ENCODE measurements around the gene HERC5.
"Not testable (repeated sequence)": the region's sequence is repeated elsewhere in the genome, so short reads cannot be mapped to it uniquely, and the experiment has no call there.

The HERC5 gene

GRCh38 chr4:88456670-88457306 lies at the start of gene HERC5:
Gene HERC5, plus strand, starts transcription at chr4:88457119. Its CDS starts 151 bp downstream, at chr4:88457270.
- DNase-seq (ENCODE audit: low read depth in 2 of 2) = peak; percentile 81 to 86

GRCh38 chr4:88409206-88409605 lies 47.7 kb upstream of the HERC5 start:
- no peak for DNase-seq (ENCODE audit: low read depth in 2 of 2)

GRCh38 chr4:88409789-88410188 lies 47.1 kb upstream of the HERC5 start:
- no peak for DNase-seq (ENCODE audit: low read depth in 2 of 2)

GRCh38 chr4:88411491-88412096 lies 45.3 kb upstream of the HERC5 start:
- no peak for DNase-seq (ENCODE audit: low read depth in 2 of 2)

- DNase-seq (ENCODE audit: low read depth in 2 of 2) = no peak
These were observed 43.1 kb upstream of the HERC5 start for GRCh38 chr4:88413801-88414200.

GRCh38 chr4:88414755-88415154 lies 42.2 kb upstream of the HERC5 start:
- DNase-seq (ENCODE audit: low read depth in 2 of 2) = no peak

- DNase-seq (ENCODE audit: low read depth in 2 of 2) = no peak
These were observed 40.9 kb upstream of the HERC5 start for GRCh38 chr4:88415982-88416381.

GRCh38 chr4:88418411-88418810 lies 38.5 kb upstream of the HERC5 start:
- DNase-seq (ENCODE audit: low read depth in 2 of 2) = no peak

- DNase-seq (ENCODE audit: low read depth in 2 of 2) = no peak
These were observed 37.0 kb upstream of the HERC5 start for GRCh38 chr4:88419874-88420273.

GRCh38 chr4:88420844-88421243 lies 36.1 kb upstream of the HERC5 start:
- DNase-seq (ENCODE audit: low read depth in 2 of 2) = no peak

- no peak for DNase-seq (ENCODE audit: low read depth in 2 of 2)
These were observed 34.5 kb upstream of the HERC5 start for GRCh38 chr4:88422403-88422802.

- DNase-seq (ENCODE audit: low read depth in 2 of 2) = no peak
These were observed 27.5 kb upstream of the HERC5 start for GRCh38 chr4:88429401-88429800.

- DNase-seq (ENCODE audit: low read depth in 2 of 2) = no peak
These were observed 20.8 kb upstream of the HERC5 start for GRCh38 chr4:88435987-88436693.

- not testable (repeated sequence) for DNase-seq (ENCODE audit: low read depth in 2 of 2)
These were observed 19.0 kb upstream of the HERC5 start for GRCh38 chr4:88437873-88438272.

- DNase-seq (ENCODE audit: low read depth in 2 of 2) = no peak
These were observed 17.7 kb upstream of the HERC5 start for GRCh38 chr4:88439161-88439760.

GRCh38 chr4:88440146-88440545 lies 16.8 kb upstream of the HERC5 start:
- DNase-seq (ENCODE audit: low read depth in 2 of 2) = no peak

- DNase-seq (ENCODE audit: low read depth in 2 of 2) = no peak
These were observed 15.2 kb upstream of the HERC5 start for GRCh38 chr4:88441696-88442095.

GRCh38 chr4:88442689-88443191 lies 14.2 kb upstream of the HERC5 start:
- no peak for DNase-seq (ENCODE audit: low read depth in 2 of 2)

- no peak for DNase-seq (ENCODE audit: low read depth in 2 of 2)
These were observed 13.4 kb upstream of the HERC5 start for GRCh38 chr4:88443486-88443885.

GRCh38 chr4:88445252-88445651 lies 11.7 kb upstream of the HERC5 start:
- no peak for DNase-seq (ENCODE audit: low read depth in 2 of 2)

GRCh38 chr4:88446124-88446523 lies 10.8 kb upstream of the HERC5 start:
- DNase-seq (ENCODE audit: low read depth in 2 of 2) = no peak

- no peak for DNase-seq (ENCODE audit: low read depth in 2 of 2)
These were observed 9.4 kb upstream of the HERC5 start for GRCh38 chr4:88447371-88448095.

All from stimulated activated CD4-positive, alpha-beta T cell treated with anti-CD3 and anti-CD28 coated beads, Interleukin-1b, Interleukin-23, amount 100 ng/mL, for 4 hours (primary cell).